Middle frontal gyrus (tissue), 1 donor: ENCODE measurements around the gene ECT2.
"Not testable (repeated sequence)": the region's sequence is repeated elsewhere in the genome, so short reads cannot be mapped to it uniquely, and the experiment has no call there.

ENCODE experiments used
- DNase-seq: peaks from one replicate; pipeline ENCODE4 v3.0.0-alpha.2; 2015; ENCODE audit warnings: low spot score; ENCODE audit errors: extremely low spot score

ECT2 gene

GRCh38 chr3:172855037-172855436, 104.5 kb downstream of the ECT2 start:
- DNase-seq: no peak

- no peak for DNase-seq
Observed at GRCh38 chr3:172856795-172857742, 106.5 kb downstream of the ECT2 start.

GRCh38 chr3:172859041-172859440, 108.5 kb downstream of the ECT2 start:
- DNase-seq: no peak

GRCh38 chr3:172866726-172867350, 116.3 kb downstream of the ECT2 start:
- not testable (repeated sequence) for DNase-seq

GRCh38 chr3:172868582-172869200, 118.2 kb downstream of the ECT2 start:
- no peak for DNase-seq

GRCh38 chr3:172869368-172869771, 118.8 kb downstream of the ECT2 start:
- no peak for DNase-seq

GRCh38 chr3:172869784-172870518, 119.4 kb downstream of the ECT2 start:
- no peak for DNase-seq
